ENCODE results near the gene COPG1.

GRCh38 chr3:129321887-129322286, 72.5 kb downstream of the COPG1 start:
- TF ChIP-seq, protein P1, sequence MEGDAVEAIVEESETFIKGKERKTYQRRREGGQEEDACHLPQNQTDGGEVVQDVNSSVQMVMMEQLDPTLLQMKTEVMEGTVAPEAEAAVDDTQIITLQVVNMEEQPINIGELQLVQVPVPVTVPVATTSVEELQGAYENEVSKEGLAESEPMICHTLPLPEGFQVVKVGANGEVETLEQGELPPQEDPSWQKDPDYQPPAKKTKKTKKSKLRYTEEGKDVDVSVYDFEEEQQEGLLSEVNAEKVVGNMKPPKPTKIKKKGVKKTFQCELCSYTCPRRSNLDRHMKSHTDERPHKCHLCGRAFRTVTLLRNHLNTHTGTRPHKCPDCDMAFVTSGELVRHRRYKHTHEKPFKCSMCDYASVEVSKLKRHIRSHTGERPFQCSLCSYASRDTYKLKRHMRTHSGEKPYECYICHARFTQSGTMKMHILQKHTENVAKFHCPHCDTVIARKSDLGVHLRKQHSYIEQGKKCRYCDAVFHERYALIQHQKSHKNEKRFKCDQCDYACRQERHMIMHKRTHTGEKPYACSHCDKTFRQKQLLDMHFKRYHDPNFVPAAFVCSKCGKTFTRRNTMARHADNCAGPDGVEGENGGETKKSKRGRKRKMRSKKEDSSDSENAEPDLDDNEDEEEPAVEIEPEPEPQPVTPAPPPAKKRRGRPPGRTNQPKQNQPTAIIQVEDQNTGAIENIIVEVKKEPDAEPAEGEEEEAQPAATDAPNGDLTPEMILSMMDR (conservative IDR thresholded peaks at IDR 0.05; ENCODE audit: low read depth, low read length) = no peak
- no peak for TF ChIP-seq EZH2 (IDR thresholded peaks at IDR 0.05; ENCODE audit: low read length, unreplicated experiment)
- TF ChIP-seq EZH2phosphoT487 (IDR thresholded peaks at IDR 0.05; ENCODE audit: borderline replicate concordance, low read length) = no peak
